Measurements from ENCODE around the gene KIF6.
A peak's percentile ranks its signal among the peaks of the same experiment; 100 is the strongest.

The KIF6 gene

DNA sequence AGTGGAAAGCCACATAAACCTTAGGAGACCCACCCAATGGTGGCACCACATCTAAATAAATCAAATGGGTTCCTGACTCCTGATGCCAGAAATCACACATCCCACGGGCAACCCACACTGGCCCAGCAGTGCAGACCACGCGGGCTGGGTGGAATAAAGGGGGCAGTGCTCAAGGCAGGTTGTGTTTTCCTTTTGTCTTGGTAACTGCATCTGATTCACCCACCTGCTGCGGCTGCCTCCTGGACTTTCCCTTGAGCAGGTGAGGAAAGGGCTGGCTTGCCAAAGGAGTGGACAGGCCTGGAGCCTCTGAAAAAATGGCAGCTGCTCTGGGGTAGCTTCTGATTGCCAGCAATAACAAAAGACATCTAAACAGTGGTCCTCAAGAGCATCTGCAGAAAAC, 283.2 kb downstream of the KIF6 start:
- no peak for DNase-seq

GRCh38 chr6:39441301-39441700, 283.9 kb downstream of the KIF6 start:
- DNase-seq, result no peak

- DNase-seq, result no peak
These were observed 285.2 kb downstream of the KIF6 start for GRCh38 chr6:39440039-39440426.

DNA sequence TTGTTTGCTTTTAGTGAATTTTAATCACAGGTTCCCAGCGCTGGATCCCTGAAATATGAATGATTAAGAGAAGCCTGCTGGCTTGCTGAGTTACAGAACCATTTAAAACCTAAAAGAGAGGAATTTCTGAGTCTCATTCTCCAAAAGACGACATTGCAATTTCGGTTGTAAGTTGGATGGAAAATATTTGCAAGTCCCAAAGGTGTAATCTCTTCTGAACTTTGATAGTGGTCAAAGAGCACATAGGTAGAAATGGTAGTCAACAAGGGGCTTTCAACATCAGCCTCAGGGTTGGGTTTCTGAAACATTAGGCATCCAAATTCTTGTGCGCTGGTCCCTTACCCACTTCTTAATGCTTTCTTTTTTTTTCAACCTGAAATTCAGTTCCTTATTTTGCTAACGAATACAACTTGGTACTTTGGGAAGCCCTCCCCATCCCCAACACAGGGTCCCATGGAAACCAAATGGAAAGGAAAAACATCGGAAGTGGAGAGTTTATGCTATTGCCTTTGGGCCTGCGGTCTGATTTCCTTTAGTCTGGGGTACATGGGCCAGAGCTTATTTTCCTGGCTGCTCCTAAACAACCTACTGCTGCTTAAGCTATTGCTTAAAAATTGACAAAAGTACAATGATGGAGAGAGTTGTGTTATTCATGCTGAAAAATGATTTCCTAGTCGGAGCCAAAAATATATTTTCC, 285.7 kb downstream of the KIF6 start:
- DNase-seq, result no peak

DNA sequence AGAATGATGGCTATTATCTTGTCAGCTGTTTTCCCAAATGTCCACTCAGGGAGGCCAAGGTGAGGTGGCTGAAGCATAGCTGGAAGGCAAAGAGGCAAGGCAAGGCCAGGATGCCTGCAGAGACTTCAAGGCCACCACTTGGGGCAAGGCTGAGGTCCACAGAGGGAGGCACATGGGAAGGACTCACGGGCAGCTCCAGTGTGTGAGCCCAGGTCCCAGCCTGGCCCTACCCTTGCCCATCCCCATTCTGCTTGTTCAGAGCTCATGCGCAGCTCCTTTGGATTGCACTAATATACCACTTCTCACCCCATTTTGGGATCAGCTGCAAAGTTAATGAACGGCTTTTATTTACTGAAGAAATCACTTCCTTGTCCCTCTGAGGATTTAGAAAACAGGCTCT, 291.6 kb downstream of the KIF6 start:
- DNase-seq, result no peak

GRCh38 chr6:39432330-39433025, 292.7 kb downstream of the KIF6 start:
- DNase-seq, result no peak

GRCh38 chr6:39430871-39431523, 294.2 kb downstream of the KIF6 start:
- no peak for DNase-seq

DNA sequence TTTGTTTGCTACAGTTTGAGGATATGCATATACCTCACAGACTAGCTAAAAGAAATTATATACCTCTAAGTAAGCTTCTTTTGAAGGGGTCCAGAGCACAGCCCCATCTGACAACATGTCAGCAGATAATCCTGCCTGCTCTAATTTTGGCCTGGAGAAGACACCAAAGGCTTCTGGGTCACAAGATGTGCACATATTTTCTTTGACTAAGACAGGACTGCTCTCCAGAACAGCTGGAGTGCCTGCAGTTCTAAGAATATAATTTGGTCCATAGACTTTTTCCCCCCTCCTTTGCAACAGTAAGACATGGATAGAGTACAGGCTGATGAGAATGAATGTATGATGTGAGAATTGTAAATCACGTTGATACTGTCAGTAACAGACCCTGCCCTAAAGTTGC, 294.8 kb downstream of the KIF6 start:
- DNase-seq, result no peak

- DNase-seq, result peak; percentile 12
These were observed 296.4 kb downstream of the KIF6 start for GRCh38 chr6:39428816-39429215.

DNA sequence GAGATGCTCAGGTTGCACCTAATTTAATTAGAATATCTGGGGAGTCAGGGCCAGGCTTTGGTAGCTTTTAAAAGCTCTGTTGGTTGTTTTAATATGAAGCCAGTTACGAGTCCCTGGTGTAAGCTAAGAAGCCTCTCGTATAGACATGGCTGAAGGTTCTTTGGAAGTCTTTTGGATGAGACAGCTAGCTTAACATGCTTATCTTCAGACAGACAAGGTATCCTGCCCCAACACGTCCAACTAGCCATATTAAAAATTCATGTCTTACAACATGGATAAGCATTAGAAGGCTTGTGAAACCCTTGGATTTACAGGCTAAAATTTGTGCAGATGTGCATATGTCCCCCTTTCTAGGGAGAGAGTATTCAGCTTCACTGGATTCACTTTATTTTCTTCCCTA, 297.1 kb downstream of the KIF6 start:
- no peak for DNase-seq

DNA sequence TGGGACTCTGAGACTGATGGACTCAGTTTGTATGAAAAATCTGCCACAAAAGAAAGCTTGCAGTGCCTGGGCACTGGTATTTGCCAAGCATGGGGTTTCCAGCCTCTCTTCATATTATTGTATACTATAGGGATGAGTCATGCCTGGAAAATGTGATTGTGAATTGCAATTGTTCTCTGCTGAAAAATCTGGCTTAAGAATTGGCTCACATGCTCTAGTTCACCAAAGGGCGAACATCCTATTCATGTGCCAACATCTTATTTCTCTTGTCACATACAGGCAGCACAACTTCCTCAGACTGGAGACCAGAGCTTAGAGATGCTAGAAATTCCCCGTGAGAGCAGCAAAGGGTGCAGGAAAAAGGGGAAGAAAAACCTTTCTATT, 299.1 kb downstream of the KIF6 start:
- peak; percentile 54 for DNase-seq

GRCh38 chr6:39425346-39426072, 299.7 kb downstream of the KIF6 start:
- DNase-seq, result no peak

- DNase-seq, result no peak
These were observed 300.4 kb downstream of the KIF6 start for GRCh38 chr6:39424831-39425230.

DNA sequence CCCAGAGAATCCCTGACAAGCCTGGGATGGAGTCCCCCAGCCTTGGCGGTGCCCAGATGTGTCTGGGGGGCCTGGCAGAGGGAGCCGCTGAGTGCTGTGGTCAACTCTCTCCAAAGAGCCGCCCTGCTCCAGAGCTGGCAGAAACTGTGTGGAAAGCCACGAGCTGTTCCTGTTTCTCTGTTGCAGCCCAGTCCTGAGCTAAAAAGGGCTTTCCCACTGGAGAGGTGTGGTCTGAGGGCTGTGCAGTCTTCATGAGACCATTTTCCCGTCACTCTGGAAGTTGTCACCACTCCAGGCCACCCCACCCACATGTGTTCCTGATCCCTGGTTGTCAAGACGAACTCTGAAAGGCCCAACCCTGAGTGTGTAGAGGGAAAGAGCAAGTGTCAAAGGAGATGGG, 303.0 kb downstream of the KIF6 start:
- no peak for DNase-seq

DNA sequence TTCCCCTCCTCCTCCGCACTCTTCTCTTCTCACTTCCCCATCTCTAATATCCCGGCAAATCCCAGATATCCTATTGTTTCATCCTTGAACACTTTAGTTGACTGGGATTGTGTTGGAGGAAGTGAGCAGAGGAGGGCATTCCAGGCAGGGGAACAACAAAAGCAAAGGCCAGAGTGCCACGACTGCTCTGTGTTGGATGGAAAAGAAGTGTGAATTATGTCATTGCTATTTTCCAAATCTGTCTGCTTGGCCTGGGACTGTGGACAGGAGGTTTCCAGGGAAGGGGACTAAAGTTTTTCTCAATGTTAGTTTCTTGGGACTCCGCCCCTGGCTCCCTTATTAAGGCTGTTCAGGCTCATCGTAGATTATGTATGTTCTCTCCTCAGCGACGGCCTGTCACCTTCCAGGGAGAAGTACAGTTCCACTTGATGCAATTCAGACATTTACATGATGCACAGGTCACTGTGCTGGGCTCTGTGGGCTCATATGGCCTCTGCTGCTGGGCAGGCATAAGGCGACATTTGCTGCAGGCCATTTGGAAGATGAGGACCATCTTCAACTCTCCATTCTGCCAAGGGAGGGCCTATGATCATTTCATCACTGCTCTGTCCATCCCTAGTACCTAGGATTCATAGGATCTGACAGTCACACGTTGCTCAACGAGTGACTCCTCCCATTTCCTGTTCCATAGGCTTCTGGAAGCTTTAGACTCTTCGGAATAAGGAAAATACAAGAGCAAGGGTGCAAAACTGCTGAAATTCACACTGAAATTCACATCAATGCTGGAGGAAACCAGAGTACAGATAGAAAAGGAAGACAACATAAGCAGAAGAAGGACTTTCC, 303.6 kb downstream of the KIF6 start:
- no peak for DNase-seq

GRCh38 chr6:39420300-39421265, 304.6 kb downstream of the KIF6 start:
- DNase-seq, result no peak

DNA sequence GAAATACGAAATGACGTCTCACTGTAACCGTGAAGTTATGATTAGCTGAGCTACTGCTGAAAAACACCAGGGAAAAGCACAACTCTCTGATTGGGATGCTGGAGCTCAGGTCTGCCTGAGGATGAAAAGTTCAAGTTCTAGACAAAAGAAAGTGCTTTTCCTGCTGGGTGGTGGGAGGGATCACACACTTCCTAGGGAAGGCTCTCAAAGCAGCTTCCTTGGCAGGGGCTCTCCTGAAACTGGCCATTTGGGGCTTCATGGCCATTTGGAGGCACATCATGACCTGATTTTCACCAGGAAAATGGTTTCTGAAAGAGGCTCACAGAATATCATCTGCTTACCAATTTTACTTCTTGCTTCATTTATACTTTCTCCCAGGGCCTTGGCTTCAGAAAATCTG, 305.6 kb downstream of the KIF6 start:
- no peak for DNase-seq

GRCh38 chr6:39417440-39417839, 307.8 kb downstream of the KIF6 start:
- DNase-seq, result no peak

- DNase-seq, result no peak
These were observed 308.5 kb downstream of the KIF6 start for GRCh38 chr6:39416728-39417127.

- no peak for DNase-seq
These were observed 309.2 kb downstream of the KIF6 start for GRCh38 chr6:39416026-39416425.

DNA sequence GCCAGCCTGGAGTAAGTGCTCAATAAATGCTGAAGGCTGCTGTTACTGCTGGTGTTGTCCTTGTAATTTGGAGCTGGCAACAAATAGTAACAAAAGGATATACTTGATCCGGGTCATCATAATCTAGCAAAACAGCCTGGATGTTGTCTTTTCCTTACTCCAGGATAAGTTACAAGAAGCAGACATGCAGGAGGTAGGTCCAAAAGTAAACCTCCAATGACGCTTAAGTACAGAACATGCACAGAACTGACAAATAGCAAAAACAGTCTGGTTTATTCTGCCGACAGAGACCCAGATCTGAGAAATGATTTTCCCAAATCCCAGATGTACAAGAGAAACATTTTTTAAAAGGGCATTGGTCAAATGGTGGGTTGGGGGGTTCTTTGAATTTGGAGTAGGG, 309.7 kb downstream of the KIF6 start:
- no peak for DNase-seq
